ENCODE measurements around the gene QRICH2.
A peak's percentile ranks its signal among the peaks of the same experiment; 100 is the strongest.
"Not testable (repeated sequence)": the region's sequence is repeated elsewhere in the genome, so short reads cannot be mapped to it uniquely, and the experiment has no call there.

The QRICH2 gene

GRCh38 chr17:76264755-76265623, 43.1 kb downstream of the QRICH2 start, which contains the start of gene UBALD2:
Gene UBALD2, plus strand, starts transcription at chr17:76265348. Its CDS starts 158 bp downstream, at chr17:76265506.
- DNase-seq, result peak; percentile 91 to 100 (median 95)

- DNase-seq, result no peak
These were observed 43.7 kb downstream of the QRICH2 start for GRCh38 chr17:76264425-76264754.

- no peak for DNase-seq
These were observed 44.2 kb downstream of the QRICH2 start for GRCh38 chr17:76263896-76264295.

- peak in 1 of 5 donors; percentile 59 for DNase-seq
These were observed 45.2 kb downstream of the QRICH2 start for GRCh38 chr17:76262732-76263344.

GRCh38 chr17:76261421-76262215, 46.5 kb downstream of the QRICH2 start:
- DNase-seq, result peak in 1 of 5 donors; percentile 75

GRCh38 chr17:76260669-76261068, 47.4 kb downstream of the QRICH2 start:
- DNase-seq, result no peak

- DNase-seq, result no peak
These were observed 47.9 kb downstream of the QRICH2 start for GRCh38 chr17:76260220-76260619.

- DNase-seq, result peak in 1 of 5 donors; percentile 76
These were observed 51.5 kb downstream of the QRICH2 start for GRCh38 chr17:76256430-76257050.

- no peak for DNase-seq
These were observed 52.2 kb downstream of the QRICH2 start for GRCh38 chr17:76255801-76256429.

- DNase-seq, result no peak
These were observed 53.8 kb downstream of the QRICH2 start for GRCh38 chr17:76254275-76254674.

- DNase-seq, result no peak
These were observed 54.2 kb downstream of the QRICH2 start for GRCh38 chr17:76253841-76254240.

GRCh38 chr17:76252967-76253766, 54.9 kb downstream of the QRICH2 start:
- not testable (repeated sequence) for DNase-seq

GRCh38 chr17:76252040-76252954, 55.8 kb downstream of the QRICH2 start:
- peak in 1 of 5 donors; percentile 82 for DNase-seq

GRCh38 chr17:76251478-76252039, 56.5 kb downstream of the QRICH2 start:
- DNase-seq, result no peak

- no peak for DNase-seq
These were observed 57.9 kb downstream of the QRICH2 start for GRCh38 chr17:76250141-76250540.

GRCh38 chr17:76248013-76248782, 59.9 kb downstream of the QRICH2 start:
- no peak for DNase-seq

GRCh38 chr17:76247304-76247703, 60.8 kb downstream of the QRICH2 start:
- no peak for DNase-seq

GRCh38 chr17:76246080-76247066, 61.7 kb downstream of the QRICH2 start:
- DNase-seq, result peak in 1 of 5 donors; percentile 99

All from T-helper 1 cell (primary cell).